A673 (cell line): ENCODE results near the gene TNFRSF12A.
"Not testable (repeated sequence)": the region's sequence is repeated elsewhere in the genome, so short reads cannot be mapped to it uniquely, and the experiment has no call there.

Experiments used
- CTCF ChIP-seq: fragments of 300-800, 200-600 bp; sonication (generic); conservative IDR thresholded peaks from 2 replicates; pipeline ENCODE4 v1.5.1; 2017; ENCODE audit warnings: low read depth, mild to moderate bottlenecking, antibody characterized with exemption, low read length, moderate library complexity, mixed read lengths
- EZH2 ChIP-seq: fragments of 200-600 bp; sonication (generic); IDR thresholded peaks from 2 replicates; pipeline ENCODE4 v1.6.1; 2017; ENCODE audit warnings: borderline replicate concordance, low read depth, mild to moderate bottlenecking, mixed read lengths, antibody characterized with exemption, low read length; ENCODE audit not compliant: poor library complexity, severe bottlenecking

GRCh38 chr16:3053330-3053710 is 33.2 kb downstream of the TNFRSF12A start:
- not testable (repeated sequence) for TF ChIP-seq CTCF, EZH2
